Neural cell (in vitro differentiated cells): Measurements from ENCODE around the gene KMT2B. TPM values are rescaled to one million over a fixed set of nuclear protein-coding genes. Genes with fewer than 3 reads are reported as not detected.

Source experiments
- H2AFZ ChIP-seq: fragments of 200-600, 300-800 bp; sonication (generic), shearing (Covaris generic); 2 replicates; pipeline ENCODE4 v1.6.0; 2014; ENCODE audit warnings: low read depth, mild to moderate bottlenecking, antibody characterized with exemption, low read length, moderate library complexity
- H3F3A ChIP-seq: fragments of 200-600 bp; shearing (Covaris generic); 2 replicates; pipeline ENCODE4 v1.6.1; 2016; ENCODE audit warnings: mild to moderate bottlenecking, moderate library complexity, mixed read lengths, antibody characterized with exemption, low read length; ENCODE audit not compliant: insufficient read depth, poor library complexity, severe bottlenecking
- H3K27ac ChIP-seq: fragments of 200-600, 300-800 bp; sonication (generic), shearing (Covaris generic); 2 replicates; pipeline ENCODE4 v1.5.1; 2014; ENCODE audit warnings: mild to moderate bottlenecking, low read length, moderate library complexity
- H3K27me3 ChIP-seq: fragments of 300-800, 200-600 bp; sonication (generic), shearing (Covaris generic); 2 replicates; pipeline ENCODE4 v1.6.0; 2014; ENCODE audit warnings: mild to moderate bottlenecking, low read depth, low read length, moderate library complexity; ENCODE audit not compliant: insufficient read depth
- H3K36me3 ChIP-seq: fragments of 300-800, 200-600 bp; sonication (generic), shearing (Covaris generic); 2 replicates; pipeline ENCODE4 v1.5.1; 2014; ENCODE audit warnings: mild to moderate bottlenecking, antibody characterized with exemption, low read length, moderate library complexity; ENCODE audit not compliant: insufficient read depth
- H3K4me2 ChIP-seq: fragments of 300-800, 200-600 bp; sonication (generic), shearing (Covaris generic); 2 replicates; pipeline ENCODE4 v1.6.0; 2014; ENCODE audit warnings: mild to moderate bottlenecking, low read length
- H3K4me3 ChIP-seq: fragments of 300-800, 200-600 bp; sonication (generic), shearing (Covaris generic); 2 replicates; pipeline ENCODE4 v1.5.1; 2014; ENCODE audit warnings: mild to moderate bottlenecking, low read length, moderate library complexity
- H3K79me2 ChIP-seq: fragments of 200-600 bp; shearing (Covaris generic); replicated peaks from 2 replicates; pipeline ENCODE4 v1.6.0; 2014; ENCODE audit warnings: mild to moderate bottlenecking, low read length, moderate library complexity; ENCODE audit not compliant: insufficient read depth
- H3K9ac ChIP-seq: fragments of 300-800, 200-600 bp; sonication (generic), shearing (Covaris generic); 2 replicates; pipeline ENCODE4 v1.6.1; 2016; ENCODE audit warnings: mild to moderate bottlenecking, low read length, mixed read lengths
- H3K9me2 ChIP-seq: fragments of 200-600 bp; shearing (Covaris generic); 2 replicates; pipeline ENCODE4 v1.6.1; 2016; ENCODE audit warnings: mild to moderate bottlenecking, low read length, mixed read lengths; ENCODE audit not compliant: insufficient read depth
- H3K9me3 ChIP-seq: fragments of 200-600, 300-800 bp; sonication (generic), shearing (Covaris generic); 2 replicates; pipeline ENCODE4 v1.6.1; 2016; ENCODE audit warnings: mild to moderate bottlenecking, mixed run types, low read length, moderate library complexity, mixed read lengths
- H4K20me1 ChIP-seq: fragments of 200-600 bp; shearing (Covaris generic); 2 replicates; pipeline ENCODE4 v1.6.1; 2016; ENCODE audit warnings: mild to moderate bottlenecking, mixed run types; ENCODE audit not compliant: insufficient read depth
- CTCF ChIP-seq: fragments of 450-650 bp; IDR thresholded peaks from 2 replicates; pipeline ENCODE4 v1.5.1; 2014; ENCODE audit warnings: antibody characterized with exemption, mild to moderate bottlenecking, moderate library complexity; ENCODE audit not compliant: poor library complexity, severe bottlenecking
- EP300 ChIP-seq: fragments of 450-650 bp; conservative IDR thresholded peaks from 2 replicates; pipeline ENCODE4 v1.6.1; 2014; ENCODE audit warnings: antibody characterized with exemption, mild to moderate bottlenecking, moderate library complexity; ENCODE audit not compliant: poor library complexity, severe bottlenecking
- EZH2 ChIP-seq: fragments of 200-600, 300-800 bp; shearing (Covaris generic), sonication (generic); IDR thresholded peaks from 2 replicates; pipeline ENCODE4 v1.6.1; 2014; ENCODE audit warnings: antibody characterized with exemption, low read length, borderline replicate concordance, mild to moderate bottlenecking; ENCODE audit not compliant: insufficient read depth, poor library complexity, severe bottlenecking
- MXI1 ChIP-seq: fragments of 450-650 bp; conservative IDR thresholded peaks from 2 replicates; pipeline ENCODE4 v1.6.1; 2014; ENCODE audit warnings: antibody characterized with exemption, mild to moderate bottlenecking; ENCODE audit not compliant: poor library complexity, severe bottlenecking
- POLR2AphosphoS5 ChIP-seq: IDR thresholded peaks from 2 replicates; pipeline ENCODE4 v1.6.1; 2012
- RAD21 ChIP-seq: fragments of 450-650 bp; conservative IDR thresholded peaks from 2 replicates; pipeline ENCODE4 v1.6.1; 2014; ENCODE audit warnings: antibody characterized with exemption, mild to moderate bottlenecking, moderate library complexity
- REST ChIP-seq: IDR thresholded peaks from 2 replicates; pipeline ENCODE4 v1.6.1; 2012; ENCODE audit warnings: borderline replicate concordance
- SMC3 ChIP-seq: fragments of 450-650 bp; conservative IDR thresholded peaks from 2 replicates; pipeline ENCODE4 v1.6.1; 2014; ENCODE audit warnings: antibody characterized with exemption, mild to moderate bottlenecking, moderate library complexity; ENCODE audit not compliant: poor library complexity
- TAF1 ChIP-seq: IDR thresholded peaks from 2 replicates; pipeline ENCODE4 v1.6.1; 2012; ENCODE audit warnings: low read depth
- polyA plus RNA-seq: library from polyadenylated mRNA; depleted of rRNA; stranded (reverse); fragments of >200 nt; gene quantifications from 2 replicates; pipeline ENCODE4 v1.2.3, GENCODE V29; 2014

The KMT2B gene
- polyA plus RNA-seq, 1 donor from 2014 or later = 15.8 TPM

DNA sequence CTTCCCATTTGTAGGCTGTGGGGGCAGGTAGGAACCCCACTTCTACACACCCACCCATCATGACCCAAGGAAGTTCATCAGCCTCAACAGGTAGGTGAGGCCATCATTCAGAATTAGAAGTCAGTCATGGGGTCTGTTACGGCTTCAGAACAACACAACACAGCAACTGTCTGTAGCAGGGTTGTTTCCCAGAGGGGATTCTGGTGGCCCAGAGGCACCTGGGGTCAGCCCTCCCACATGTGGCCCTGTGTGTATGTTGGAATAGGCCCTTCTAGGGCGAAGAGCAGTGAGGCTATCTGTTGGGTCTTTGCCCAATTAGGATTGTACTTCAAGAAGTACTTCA lies 21.1 kb downstream of the KMT2B start:
- Histone ChIP-seq H3K36me3 (no peaks in the 10 kb centered on the region), H3K4me2 (no peak overlapping the region), H3K9ac (no peak overlapping the region), H3K27me3 (no peaks in the 10 kb centered on the region), H3K79me2 (no peaks in the 10 kb centered on the region), H3F3A (no peaks in the 10 kb centered on the region), H2AFZ (no peak overlapping the region), H3K9me3 (no peaks in the 10 kb centered on the region), H3K9me2 (no peaks in the 10 kb centered on the region), H3K4me3 (no peak overlapping the region), H4K20me1 (no peaks in the 10 kb centered on the region), H3K27ac (no peak overlapping the region)
- TF ChIP-seq REST (no peak), TAF1 (no peak), EP300 (no peak), MXI1 (no peak), SMC3 (no peak), CTCF (no peak), RAD21 (no peak), POLR2AphosphoS5 (no peak), EZH2 (no peak)

- TF ChIP-seq POLR2AphosphoS5 (no peak), SMC3 (no peak), TAF1 (no peak), EZH2 (no peak), CTCF (no peak)
- no peak overlapping the region for H3K9ac ChIP-seq
- no peaks in the 10 kb centered on the region for H3K79me2 ChIP-seq
- no peaks in the 10 kb centered on the region for H4K20me1 ChIP-seq
- H3K27ac ChIP-seq = no peak overlapping the region
- peak overlapping the region; percentile 69 for H3K4me3 ChIP-seq
- H2AFZ ChIP-seq = no peak overlapping the region
- no peaks in the 10 kb centered on the region for H3K36me3 ChIP-seq
- H3K27me3 ChIP-seq = no peaks in the 10 kb centered on the region
- no peaks in the 10 kb centered on the region for H3K9me2 ChIP-seq
- peak overlapping the region; percentile 68 for H3K4me2 ChIP-seq
- no peaks in the 10 kb centered on the region for H3F3A ChIP-seq
- no peaks in the 10 kb centered on the region for H3K9me3 ChIP-seq
These were observed 21.7 kb downstream of the KMT2B start for GRCh38 chr19:35739275-35740107.
